Midbrain (tissue), 1 donor: ENCODE results near the gene SARDH.
"Not testable (repeated sequence)": the region's sequence is repeated elsewhere in the genome, so short reads cannot be mapped to it uniquely, and the experiment has no call there.

Source experiments
- DNase-seq: peaks from one replicate; lab custom pipeline; 2025; lab: John Stamatoyannopoulos, UW

SARDH gene

DNA sequence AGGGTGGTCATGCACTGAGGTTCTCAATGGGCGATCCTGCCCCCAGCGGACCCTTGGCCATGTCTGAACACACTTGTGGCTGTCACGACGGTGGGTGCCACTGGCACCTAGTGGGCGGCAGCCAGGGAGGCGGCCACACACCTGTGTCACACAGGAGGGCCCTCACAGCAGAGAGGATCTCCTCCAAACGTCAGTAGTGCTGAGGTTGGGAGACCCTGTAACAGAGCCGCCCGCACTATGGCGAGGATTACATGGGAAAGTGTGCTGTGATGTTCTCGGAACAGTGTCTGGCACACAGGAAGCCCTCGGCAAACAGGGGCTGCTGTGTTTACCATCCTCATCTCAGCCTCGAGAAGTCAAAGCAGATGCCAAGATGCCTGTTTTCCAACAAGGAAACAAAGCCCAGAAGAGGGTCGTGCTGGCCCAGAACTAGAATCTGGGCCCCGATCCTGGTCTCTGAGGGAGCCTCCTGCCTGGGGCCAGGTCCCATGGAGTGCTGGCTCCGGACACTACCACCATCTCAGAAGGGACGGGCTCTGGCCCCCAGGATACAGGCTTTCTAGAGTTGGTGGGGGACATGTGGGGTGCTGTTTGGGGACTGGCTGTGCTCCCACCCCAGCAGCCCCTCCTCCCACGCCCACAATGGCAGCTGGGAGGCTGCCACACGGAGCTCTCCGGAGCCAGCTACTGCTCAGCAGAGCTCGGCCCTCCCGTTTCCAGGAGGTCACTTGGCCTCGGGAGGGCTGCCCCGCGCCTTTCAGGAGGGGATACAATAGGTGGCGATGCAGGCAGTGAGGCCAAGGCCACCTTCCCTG, 53.8 kb downstream of the SARDH start:
- DNase-seq: peak; percentile 86

DNA sequence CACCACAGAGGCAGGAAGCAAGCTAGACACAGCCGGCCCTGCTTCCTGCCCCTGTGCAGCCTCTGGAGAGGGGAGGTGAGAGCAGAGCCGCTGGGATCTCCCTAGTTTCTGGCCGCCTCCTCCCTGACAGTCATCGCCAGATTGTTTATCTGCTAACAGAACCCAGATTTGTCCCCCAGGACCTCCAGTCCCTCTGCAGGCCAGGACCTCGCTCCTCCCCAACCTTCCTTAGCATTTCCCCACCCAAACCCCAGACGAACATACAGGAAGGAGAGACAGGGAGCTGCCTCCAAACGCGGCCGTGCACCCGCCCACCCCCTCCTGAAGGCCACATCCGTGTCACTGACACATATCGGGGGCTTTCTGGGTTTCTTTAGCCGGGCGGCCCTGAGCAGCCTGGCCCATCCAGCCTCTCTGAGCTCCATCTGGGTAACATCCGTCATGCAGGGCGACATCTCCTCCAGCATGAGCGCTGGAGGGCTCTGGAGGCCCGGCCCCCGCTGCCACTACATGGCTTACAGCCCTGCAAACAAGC, 54.5 kb downstream of the SARDH start:
- no peak for DNase-seq

DNA sequence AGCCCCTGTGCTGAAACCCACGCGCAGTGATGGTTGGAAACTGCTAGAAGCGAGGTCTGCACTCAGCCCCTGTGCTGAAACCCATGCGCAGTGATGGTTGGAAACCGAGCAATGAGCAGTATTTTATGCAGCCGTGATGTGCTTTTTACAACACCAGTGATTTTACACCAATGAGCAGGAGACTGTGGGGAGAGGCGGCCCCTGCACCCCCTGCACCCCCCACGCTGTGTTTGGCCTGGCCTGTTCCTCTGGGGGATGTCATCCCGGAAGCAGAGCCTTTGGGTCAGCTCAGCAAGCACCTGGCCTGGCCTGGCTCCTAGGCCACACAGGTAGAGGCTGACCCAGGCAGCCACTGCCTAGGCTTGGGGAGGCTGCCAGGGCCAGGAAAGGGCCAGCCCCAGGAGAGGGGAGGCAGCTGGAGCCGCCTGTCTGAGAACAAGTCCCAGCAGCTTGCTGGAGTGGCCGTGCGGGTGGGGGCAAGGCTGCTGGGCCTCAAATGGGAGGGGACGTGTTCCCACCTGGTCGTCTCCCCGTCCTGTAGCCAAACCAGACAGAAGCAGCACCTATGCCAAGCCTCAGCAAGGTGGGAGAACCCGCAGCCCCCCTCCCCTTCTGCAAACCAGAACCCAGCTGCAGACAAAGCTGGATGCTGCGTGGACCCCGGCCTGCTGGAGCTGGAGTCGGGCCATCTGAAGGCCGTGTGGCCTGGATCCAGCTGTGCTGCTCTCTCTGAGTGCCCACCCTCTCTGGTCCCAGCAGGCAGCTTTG, 55.1 kb downstream of the SARDH start:
- DNase-seq: no peak

DNA sequence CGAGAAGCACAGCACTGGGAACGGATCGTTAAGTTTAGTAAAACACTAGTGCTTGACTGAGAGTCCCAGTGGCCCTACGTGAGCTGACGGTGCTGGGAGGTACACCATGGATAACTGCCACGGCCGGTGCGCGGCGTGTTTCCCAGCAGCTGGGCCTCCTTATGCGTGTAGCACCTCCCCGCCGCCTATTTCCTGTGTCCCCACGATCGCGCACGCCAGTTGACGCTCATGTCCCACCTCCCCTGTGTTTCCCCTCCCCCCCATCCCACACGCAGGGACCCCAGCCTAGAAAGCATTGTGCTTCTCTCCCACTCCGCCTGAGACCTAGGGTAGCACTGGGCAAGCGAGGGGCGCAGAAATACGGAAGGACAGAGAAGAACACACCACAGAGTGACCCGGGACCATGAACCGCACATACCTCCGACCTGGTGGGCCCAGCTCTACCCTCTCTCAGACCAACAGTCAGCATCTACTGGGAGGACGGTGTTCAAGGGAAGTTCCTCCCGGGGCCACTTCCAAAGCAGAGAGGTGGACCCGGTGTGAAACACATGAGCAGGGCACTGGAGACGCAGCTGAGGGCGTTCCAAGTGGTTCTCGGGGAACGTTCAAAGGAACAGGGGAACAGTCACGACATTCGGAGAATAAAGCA, 56.4 kb downstream of the SARDH start:
- no peak for DNase-seq

DNA sequence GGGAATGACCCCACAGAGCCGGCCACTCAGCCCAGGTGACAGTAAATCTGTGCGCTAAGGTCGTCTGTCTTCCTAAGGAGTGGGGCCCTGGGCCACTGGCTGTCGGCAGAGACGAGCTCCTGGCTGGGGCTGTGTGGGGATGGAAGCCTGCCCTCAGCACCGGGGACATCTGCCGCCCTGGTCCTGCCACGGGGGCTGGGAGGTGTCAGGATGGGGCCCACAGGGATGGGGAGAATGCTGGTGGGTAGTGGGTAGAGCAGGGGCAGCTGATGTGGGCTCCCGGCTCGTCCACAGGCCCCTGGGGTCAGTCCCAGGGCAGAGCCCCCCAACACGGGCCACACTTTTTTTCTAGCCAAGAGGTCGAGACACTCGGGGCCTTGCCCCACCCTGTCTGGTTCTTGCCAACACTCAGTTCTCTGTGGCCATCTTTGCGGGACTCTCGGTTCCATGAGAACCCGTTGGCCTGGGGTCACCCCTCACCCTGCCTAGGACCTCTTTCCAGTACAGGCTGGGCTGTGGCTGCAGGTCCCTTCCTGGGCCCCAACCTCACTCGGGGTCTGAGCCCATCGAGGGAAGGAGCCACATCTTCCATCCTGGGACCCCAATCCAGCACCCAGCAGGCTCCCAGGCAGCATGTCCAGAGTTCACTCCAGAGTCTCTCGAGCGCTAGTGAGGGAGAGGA, 57.0 kb downstream of the SARDH start:
- no peak for DNase-seq

DNA sequence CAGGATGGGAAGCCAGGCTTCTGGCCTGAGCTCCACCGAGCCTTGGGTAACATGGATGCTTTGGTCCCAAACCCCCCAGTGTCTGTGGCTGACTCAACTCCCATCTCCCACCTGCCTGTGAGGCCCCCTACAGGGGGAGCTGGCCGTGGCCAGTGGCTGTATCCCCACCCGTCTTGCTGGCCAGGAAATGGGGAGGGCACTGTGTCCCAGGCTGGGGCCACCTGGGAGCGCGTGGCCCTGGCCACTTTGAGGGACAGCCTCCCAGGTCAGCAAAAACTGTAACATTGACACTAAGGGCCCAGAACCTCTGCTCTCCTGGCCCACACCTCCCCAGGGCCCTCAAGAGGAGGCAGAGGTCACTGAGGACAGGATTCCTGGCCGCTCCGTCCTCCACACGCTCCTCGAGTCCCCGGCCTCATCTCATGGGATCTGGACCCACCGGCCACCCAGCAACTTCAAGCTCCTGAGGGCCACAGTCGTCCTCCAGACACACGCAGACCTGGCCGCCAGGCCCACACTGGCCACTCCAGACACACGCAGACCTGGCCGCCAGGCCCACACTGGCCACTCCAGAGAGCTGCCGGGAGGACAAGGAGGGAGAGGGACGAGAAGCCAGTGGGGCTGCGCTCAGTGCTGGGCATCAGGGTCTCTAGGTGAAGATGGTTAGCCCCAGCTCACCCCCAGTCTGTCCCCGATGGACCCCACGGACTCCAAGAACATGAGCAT, 57.7 kb downstream of the SARDH start:
- DNase-seq: no peak

DNA sequence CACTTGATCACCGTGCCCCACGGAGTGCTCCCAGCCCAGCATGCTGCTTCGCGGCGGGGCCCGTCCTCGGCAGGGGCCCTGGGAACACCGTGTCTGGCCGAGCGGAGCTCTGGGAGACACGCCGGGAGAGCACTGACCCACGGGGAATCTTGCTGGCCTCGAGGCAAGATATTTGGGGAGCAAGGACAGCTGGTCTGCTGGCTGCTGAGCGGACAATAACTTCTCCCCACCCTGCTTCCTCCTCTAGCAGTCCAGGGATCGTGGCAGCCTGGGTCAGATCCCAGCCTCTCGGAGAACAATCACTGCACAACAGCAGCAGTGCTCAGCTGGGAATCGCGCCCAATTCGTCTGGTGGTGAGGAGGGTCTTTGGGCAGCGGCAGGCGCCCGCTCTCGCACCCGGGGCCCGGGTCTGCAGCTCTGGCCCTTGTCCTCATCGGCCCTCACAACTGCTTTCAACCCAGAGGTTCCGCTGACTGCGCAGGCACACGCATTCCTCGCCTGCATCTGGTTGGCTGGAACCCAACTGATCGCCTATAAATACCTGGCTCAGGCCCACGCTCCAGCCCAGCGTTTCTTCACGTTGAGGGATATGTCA, 58.6 kb downstream of the SARDH start:
- no peak for DNase-seq

DNA sequence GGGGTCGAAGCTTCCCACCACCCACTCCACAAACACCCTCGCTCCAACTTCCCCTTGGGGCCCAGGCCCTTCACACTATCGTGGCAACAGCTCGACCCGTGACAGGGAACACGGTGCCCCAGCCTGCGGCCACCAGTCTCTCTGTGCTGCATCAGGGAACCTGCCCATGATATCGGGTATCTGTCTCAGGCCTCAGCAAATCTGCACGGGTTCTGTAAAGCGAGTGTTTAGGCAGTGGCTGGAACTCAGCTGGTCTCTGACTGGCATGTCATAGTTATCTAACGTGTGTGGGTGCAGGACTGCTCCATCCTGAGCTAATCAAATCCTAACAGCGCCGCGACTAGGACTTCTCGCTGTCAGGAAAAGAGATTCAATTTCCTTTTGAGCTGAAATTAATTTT, 59.1 kb downstream of the SARDH start:
- peak; percentile 12 for DNase-seq

DNA sequence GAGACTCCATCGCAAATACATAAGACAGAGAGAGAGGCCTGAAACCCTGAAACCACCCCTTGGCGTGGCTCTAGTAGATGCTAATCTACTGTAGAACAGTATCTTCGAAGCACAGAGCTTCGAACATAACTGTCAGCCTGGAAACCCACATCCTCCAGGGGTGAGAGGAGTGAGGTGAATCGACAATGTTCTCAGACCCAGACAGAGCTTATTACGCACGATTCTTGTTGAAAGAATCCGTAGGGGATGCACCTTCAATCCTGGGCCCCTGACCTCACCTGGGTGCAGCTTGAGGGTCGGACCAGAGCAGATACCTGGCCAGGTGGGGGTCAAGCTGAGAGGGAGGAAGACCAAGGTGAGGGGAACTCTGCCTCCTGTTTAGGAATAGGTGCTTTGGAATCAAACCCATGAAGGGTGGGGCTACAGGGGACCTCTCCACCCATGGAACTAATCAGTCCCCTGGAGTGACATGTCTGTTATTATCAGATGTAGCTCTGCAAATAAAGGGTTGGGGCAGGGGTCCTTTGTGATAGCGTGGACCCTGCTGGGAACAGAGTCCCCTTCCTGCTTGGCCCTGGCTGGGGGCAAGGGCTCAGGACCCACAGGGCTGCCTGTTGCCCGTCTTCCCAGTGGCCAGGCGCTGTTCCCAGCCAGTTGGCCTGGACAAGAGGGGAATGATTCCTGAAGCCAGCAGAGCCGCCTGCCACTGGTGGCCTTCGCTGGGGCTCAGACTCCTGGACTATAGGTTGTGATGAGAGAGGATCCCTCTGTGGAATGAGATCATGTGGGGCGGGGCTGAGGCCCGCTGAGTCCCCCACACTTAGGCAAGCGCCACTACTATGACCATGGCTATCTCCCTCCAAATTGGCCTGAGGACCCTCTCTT, 60.8 kb downstream of the SARDH start:
- DNase-seq: no peak

DNA sequence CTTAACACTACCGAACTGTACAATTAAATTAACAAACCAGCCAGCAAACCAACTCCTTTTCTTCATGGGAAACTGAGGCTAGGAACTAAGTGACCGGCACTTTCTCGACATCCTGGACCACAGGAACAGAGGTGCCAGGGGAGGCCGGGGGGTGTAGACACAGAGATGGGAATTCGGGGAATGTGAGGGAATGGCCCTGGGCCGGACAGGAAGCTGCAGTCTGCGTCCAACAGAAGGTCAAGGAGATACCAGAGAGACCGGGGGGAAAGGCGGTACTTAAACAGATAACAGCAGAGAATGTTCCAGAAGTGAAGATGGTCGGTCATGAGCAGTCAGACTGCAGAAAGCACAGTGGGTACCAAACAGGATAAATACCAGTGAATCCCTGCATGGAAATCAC, 61.7 kb downstream of the SARDH start:
- DNase-seq: no peak

DNA sequence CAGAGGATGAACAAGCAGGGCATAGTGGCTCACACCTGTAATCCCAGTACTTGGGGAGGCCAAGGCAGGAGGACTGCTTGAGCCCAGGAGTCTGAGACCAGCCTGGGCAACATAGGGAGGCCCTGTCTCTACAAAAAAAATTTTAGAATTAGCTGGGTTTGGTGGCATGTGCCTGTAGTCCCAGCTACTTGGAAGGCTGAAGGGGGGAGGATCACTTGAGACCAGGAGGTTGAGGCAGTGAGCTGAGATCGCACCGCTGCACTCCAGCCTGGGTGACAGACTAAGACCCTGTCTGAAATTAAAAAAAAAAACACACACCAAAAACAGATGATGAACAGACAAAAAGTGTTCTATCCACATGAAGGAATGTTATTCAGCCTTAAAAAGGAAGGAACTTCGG, 62.4 kb downstream of the SARDH start:
- not testable (repeated sequence) for DNase-seq

DNA sequence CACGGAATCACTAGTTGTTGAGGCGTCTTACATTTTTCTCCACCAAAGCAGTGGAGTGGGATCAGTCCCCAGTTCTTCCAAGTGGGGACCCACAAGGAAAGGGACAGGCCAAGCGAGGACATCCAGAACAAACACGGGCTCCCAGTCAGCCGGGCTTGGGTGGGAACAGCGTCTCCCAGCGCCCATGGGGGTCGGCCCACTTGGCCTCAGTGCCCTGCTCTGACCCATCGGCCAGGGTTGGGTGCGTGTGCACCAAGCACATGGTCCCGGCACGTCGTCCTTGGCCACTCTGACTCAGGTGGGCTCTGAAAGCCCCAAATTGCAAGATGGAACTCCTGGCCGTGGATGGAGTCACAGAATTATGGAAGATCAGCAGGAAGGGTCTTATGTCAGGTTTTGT, 64.1 kb downstream of the SARDH start:
- no peak for DNase-seq

DNA sequence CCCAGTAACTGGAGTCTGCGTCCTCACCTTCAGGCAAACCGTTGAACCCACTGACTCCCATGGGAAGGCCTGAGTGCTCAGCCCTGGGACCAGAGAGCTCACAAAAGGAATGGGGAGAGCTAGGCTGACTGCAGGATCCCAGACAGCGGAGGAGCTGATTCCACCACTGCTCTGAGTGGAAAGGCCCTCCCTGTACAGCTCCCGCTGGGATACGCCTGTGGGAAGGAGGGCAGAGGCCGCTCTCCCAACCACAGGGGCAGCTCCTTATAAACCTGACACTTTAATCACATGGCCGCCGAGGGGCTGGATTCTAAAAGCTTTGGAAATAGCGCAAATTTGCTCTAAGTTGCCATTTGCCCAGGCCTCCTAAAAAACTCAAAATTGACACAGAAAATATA, 64.9 kb downstream of the SARDH start:
- no peak for DNase-seq

DNA sequence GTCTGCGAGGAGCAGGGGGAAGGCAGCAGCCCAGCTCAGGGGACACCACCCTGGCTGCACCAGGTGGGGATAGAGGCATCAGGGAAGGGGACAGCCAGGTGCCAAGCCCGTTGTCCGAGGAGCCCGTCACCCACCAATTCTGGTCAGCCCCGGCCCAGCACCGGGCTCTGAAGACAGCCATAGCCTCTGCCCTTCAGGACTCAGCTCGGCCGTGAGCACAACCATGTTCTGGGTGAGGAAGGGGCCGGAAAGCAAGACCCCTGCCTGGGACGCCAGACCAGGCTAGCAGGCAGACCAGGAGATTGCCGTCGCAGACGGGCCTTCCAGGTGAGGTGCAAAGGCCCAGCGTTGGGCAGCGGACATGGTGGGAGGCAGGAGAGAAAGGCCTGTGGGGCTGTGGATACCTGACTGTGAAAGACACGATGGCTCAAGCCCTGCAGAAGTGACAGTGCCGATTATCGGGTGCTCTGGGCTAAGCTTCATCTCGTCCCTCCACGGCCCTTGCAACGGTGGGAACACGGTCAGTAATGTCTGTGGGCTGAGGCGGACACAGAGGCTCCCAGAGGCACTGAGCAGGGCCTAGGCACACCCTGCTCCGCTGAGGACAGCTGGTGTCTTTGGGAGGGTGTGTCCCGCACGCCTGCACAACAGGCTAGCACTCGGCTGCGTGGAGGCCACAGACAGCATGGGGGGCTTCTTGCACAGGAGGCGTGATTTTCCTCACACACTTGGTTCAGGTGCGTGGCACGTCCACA, 65.5 kb downstream of the SARDH start:
- no peak for DNase-seq

DNA sequence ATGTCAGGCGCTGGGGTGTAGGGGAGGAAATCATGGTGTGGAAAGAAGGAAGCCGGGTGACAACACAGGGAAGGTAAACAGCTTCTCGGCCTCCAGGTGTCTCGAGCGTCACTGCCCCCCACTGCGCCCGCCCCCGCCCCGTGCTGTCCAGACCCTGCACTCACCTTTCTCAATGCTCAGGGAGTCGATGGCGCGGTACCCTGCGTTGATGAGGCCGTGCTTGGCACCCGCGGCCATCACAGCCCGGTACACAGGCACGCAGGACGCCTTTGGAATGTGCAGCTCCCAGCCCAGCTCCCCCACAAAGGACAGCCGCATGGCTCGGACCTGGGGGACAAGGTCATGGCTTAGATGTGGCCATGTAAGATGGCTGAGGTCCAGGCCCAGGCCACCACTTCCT, 66.8 kb downstream of the SARDH start:
- no peak for DNase-seq

DNA sequence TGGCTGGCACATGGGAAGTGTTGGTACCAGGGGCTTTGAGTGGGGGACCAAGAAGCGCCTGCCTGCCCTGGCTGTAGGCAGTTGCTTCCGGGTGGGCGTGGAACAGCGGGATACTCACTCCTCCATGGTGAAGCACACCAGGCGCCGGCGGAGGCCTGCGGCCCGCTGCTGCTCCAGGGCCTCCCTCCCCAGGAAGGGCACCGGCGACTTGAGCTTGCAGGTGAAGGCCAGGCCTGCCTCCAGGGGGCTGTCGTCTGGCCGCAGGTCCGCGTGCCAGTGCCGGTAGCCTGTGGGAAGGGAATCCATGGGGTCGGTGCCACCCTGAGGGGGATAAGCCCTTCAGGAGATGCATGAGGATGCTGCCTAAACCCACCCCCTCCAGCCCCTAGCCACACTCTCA, 67.7 kb downstream of the SARDH start:
- no peak for DNase-seq

DNA sequence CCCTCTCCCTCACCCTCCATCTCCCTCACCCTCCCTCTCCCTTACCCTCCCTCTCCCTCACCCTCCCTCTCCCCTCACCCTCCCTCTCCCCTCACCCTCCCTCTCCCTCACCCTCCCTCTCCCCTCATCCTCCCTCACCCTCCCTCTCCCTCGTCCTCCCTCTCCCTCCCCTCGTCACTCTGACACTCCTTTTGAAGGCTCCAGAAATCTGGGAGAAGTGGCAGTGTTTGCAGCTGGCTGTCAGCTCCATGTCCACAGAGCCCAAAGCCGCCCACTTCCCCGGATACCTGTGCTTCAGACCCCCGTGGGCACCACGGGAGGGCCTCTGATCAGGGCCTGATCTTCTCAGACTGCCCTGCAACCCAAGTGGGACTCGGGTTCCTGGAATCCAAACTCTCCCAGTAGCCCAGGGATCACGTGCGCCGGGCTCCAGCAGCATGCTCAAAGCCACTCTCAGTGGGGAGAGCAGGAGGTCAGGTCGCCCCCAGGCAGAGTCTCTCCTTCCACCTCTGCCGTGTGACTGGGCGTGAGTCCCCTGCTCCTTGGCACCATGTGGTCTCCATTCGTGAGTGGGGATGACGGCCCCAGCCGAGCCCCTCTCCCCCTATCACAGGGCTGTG, 68.9 kb downstream of the SARDH start:
- DNase-seq: no peak

DNA sequence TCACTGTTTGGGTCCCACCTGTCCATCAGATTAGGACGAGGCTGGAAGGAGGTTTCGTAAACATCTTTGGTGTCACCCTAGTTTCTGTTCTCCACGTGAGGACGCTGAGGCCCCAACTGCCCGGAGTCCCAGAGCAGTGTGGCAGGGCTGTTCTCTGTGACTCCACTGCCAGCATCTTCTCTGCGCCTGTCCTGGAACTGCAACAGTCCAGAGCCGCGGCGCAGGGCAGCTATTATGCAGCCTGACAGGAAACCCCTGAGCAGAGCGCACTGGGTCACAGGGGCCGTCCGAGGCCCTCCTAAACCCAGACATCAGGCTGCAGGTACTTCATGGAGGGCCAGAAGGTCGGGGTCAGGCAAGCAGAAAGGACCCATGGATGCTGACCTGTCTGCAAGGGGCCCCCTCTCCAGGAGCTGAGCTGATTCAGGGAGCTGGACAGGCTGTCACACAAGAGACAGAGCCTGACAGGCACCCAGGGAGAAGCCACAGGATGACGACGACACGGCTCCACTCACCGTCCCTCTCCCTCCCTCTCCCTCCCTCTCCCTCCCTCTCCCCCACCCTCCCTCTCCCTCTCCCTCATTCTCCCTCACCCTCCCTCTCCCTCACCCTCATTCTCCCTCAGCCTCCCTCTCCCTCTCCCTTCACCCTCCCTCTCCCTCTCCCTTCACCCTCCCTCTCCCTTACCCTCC, 70.2 kb downstream of the SARDH start:
- DNase-seq: no peak
